Measurements from ENCODE around the gene ARL8A.
A peak's percentile ranks its signal among the peaks of the same experiment; 100 is the strongest.
"Not testable (repeated sequence)": the region's sequence is repeated elsewhere in the genome, so short reads cannot be mapped to it uniquely, and the experiment has no call there.

ARL8A gene

GRCh38 chr1:202156590-202156989, 12.1 kb upstream of the ARL8A start:
- no peak for DNase-seq

GRCh38 chr1:202155478-202156021, 11.0 kb upstream of the ARL8A start:
- no peak for DNase-seq

GRCh38 chr1:202154766-202155477, 10.4 kb upstream of the ARL8A start:
- peak; percentile 41 to 78 for DNase-seq

GRCh38 chr1:202154148-202154765, 9.7 kb upstream of the ARL8A start:
- no peak for DNase-seq

- no peak for DNase-seq
These were observed 8.7 kb upstream of the ARL8A start for GRCh38 chr1:202153284-202153683.

- DNase-seq, result no peak
These were observed 7.9 kb upstream of the ARL8A start for GRCh38 chr1:202152399-202152798.

- DNase-seq, result no peak
These were observed 6.5 kb upstream of the ARL8A start for GRCh38 chr1:202151045-202151444.

- DNase-seq, result no peak
These were observed 6.1 kb upstream of the ARL8A start for GRCh38 chr1:202150602-202151001.

GRCh38 chr1:202150187-202150586, 5.7 kb upstream of the ARL8A start:
- no peak for DNase-seq

GRCh38 chr1:202149566-202149965, 5.0 kb upstream of the ARL8A start:
- DNase-seq, result no peak

- DNase-seq, result no peak
These were observed 3.9 kb upstream of the ARL8A start for GRCh38 chr1:202148391-202148790.

- no peak for DNase-seq
These were observed 2.5 kb upstream of the ARL8A start for GRCh38 chr1:202146993-202147392.

- no peak for DNase-seq
These were observed 1.7 kb upstream of the ARL8A start for GRCh38 chr1:202146279-202146678.

GRCh38 chr1:202145744-202146140, 1.2 kb upstream of the ARL8A start:
- DNase-seq, result not testable (repeated sequence)

- peak; percentile 56 to 64 for DNase-seq
These were observed 669 bp upstream of the ARL8A start for GRCh38 chr1:202145068-202145743.

GRCh38 chr1:202143768-202144401, 652 bp downstream of the ARL8A start:
- peak; percentile 83 to 85 for DNase-seq

GRCh38 chr1:202143011-202143767, 1.3 kb downstream of the ARL8A start:
- peak; percentile 83 to 85 for DNase-seq

- DNase-seq, result not testable (repeated sequence)
These were observed 3.1 kb downstream of the ARL8A start for GRCh38 chr1:202141468-202141867.

GRCh38 chr1:202140833-202141232, 3.7 kb downstream of the ARL8A start:
- no peak for DNase-seq

GRCh38 chr1:202135221-202135721, 9.3 kb downstream of the ARL8A start:
- DNase-seq, result peak; percentile 66 to 87

GRCh38 chr1:202134645-202135172, 9.8 kb downstream of the ARL8A start:
- no peak for DNase-seq

GRCh38 chr1:202133989-202134388, 10.5 kb downstream of the ARL8A start:
- DNase-seq, result no peak
